WTC11 (cell line): ENCODE results near the gene VAV2. TPM values are rescaled to one million over a fixed set of nuclear protein-coding genes. Genes with fewer than 3 reads are reported as not detected.

ENCODE experiments used
- ATAC-seq: fragments of 200-7000 bp; cut with Tn5 transposase; 2 replicates; pipeline ENCODE4 v1.10.0; 2021; ENCODE audit warnings: mild to moderate bottlenecking, moderate library complexity
- CTCF ChIA-PET: fragments of 300-600 bp; sonication (Branson Sonifier 250); formaldehyde crosslinking; loops from one replicate; lab custom pipeline; 2021; ENCODE audit warnings: antibody characterized with exemption; lab: Charles Lee
- POLR2A ChIA-PET: fragments of 350-600 bp; sonication (Branson Sonifier 250); formaldehyde crosslinking; loops from one replicate; lab custom pipeline; 2021; ENCODE audit warnings: antibody characterized with exemption; lab: Charles Lee
- DNase-seq: peaks from one replicate; pipeline ENCODE4 v3.0.0; 2021; ENCODE audit warnings: low spot score
- H3K27ac Mint-ChIP-seq: 2 replicates; pipeline ENCODE4 v1.8.0; 2021; ENCODE audit warnings: mixed read lengths
- H3K27me3 Mint-ChIP-seq: 2 replicates; pipeline ENCODE4 v1.8.0; 2021; ENCODE audit warnings: low read depth, mild to moderate bottlenecking, moderate library complexity, mixed read lengths
- H3K36me3 Mint-ChIP-seq: 2 replicates; pipeline ENCODE4 v1.8.0; 2021; ENCODE audit warnings: mixed read lengths
- H3K4me1 Mint-ChIP-seq: 2 replicates; pipeline ENCODE4 v1.8.0; 2022; ENCODE audit warnings: mixed read lengths
- H3K4me3 Mint-ChIP-seq: 2 replicates; pipeline ENCODE4 v1.8.0; 2021; ENCODE audit warnings: mild to moderate bottlenecking, moderate library complexity, mixed read lengths
- H3K9me3 Mint-ChIP-seq: 2 replicates; pipeline ENCODE4 v1.8.0; 2021; ENCODE audit warnings: mixed read lengths
- CBFB ChIP-seq: sonication (generic); formaldehyde crosslinking; IDR thresholded peaks from 2 replicates; pipeline ENCODE4 v1.8.1; 2022; ENCODE audit warnings: mild to moderate bottlenecking, low read depth, missing genetic modification reagents
- FOXK1 ChIP-seq: sonication (generic); formaldehyde crosslinking; IDR thresholded peaks from 2 replicates; pipeline ENCODE4 v1.8.0; 2022; ENCODE audit warnings: mild to moderate bottlenecking, moderate library complexity, missing genetic modification reagents
- GTF2I ChIP-seq: fragments of 250-450 bp; sonication (Bioruptor Pico); conservative IDR thresholded peaks from 2 replicates; pipeline ENCODE4 v1.4.0; 2021; ENCODE audit warnings: mild to moderate bottlenecking
- IRF2 ChIP-seq: sonication (generic); formaldehyde crosslinking; IDR thresholded peaks from 2 replicates; pipeline ENCODE4 v1.8.0; 2022; ENCODE audit warnings: low read depth, missing genetic modification reagents, borderline replicate concordance
- NFATC4 ChIP-seq: fragments of 250-450 bp; sonication (Bioruptor Pico); IDR thresholded peaks from 2 replicates; pipeline ENCODE4 v1.9.0; 2021; ENCODE audit warnings: mild to moderate bottlenecking
- PRRX2 ChIP-seq: fragments of 250-450 bp; sonication (Bioruptor Pico); IDR thresholded peaks from 2 replicates; pipeline ENCODE4 v1.8.0; 2021; ENCODE audit warnings: mild to moderate bottlenecking
- TEAD4 ChIP-seq: sonication (generic); formaldehyde crosslinking; IDR thresholded peaks from 2 replicates; pipeline ENCODE4 v1.8.0; 2022; ENCODE audit warnings: mild to moderate bottlenecking, missing genetic modification reagents
- ZNF121 ChIP-seq: sonication (generic); formaldehyde crosslinking; IDR thresholded peaks from 2 replicates; pipeline ENCODE4 v1.8.0; 2023; ENCODE audit warnings: missing genetic modification reagents
- ZNF219 ChIP-seq: sonication (generic); formaldehyde crosslinking; IDR thresholded peaks from 2 replicates; pipeline ENCODE4 v1.8.0; 2023; ENCODE audit warnings: missing genetic modification reagents, mild to moderate bottlenecking, borderline replicate concordance
- ZNF396 ChIP-seq: fragments of 250-450 bp; sonication (Bioruptor Pico); IDR thresholded peaks from 2 replicates; pipeline ENCODE4 v1.8.0; 2021; ENCODE audit warnings: mild to moderate bottlenecking, moderate library complexity, borderline replicate concordance
- ZNF416 ChIP-seq: fragments of 250-450 bp; sonication (Bioruptor Pico); IDR thresholded peaks from 2 replicates; pipeline ENCODE4 v1.9.0; 2021; ENCODE audit warnings: mild to moderate bottlenecking, inconsistent platforms
- ZNF671 ChIP-seq: fragments of 250-450 bp; sonication (Bioruptor Pico); IDR thresholded peaks from 2 replicates; pipeline ENCODE4 v1.8.0; 2021; ENCODE audit warnings: mild to moderate bottlenecking
- total RNA-seq: library from RNA; stranded (reverse); gene quantifications from 3 replicates; pipeline ENCODE4 v1.2.3, GENCODE V29; 2021
- TF ChIP-seq, protein P1 (sequence below): sonication (generic); formaldehyde crosslinking; IDR thresholded peaks from 2 replicates; pipeline ENCODE4 v1.8.1; 2023; ENCODE audit warnings: mild to moderate bottlenecking, missing genetic modification reagents
- TF ChIP-seq, protein P2 (sequence below): sonication (generic); formaldehyde crosslinking; IDR thresholded peaks from 2 replicates; pipeline ENCODE4 v1.8.1; 2023; ENCODE audit warnings: mild to moderate bottlenecking, missing genetic modification reagents, borderline replicate concordance
- TF ChIP-seq, protein P3 (sequence below): sonication (generic); formaldehyde crosslinking; IDR thresholded peaks from 2 replicates; pipeline ENCODE4 v1.8.1; 2022; ENCODE audit warnings: low read depth, mild to moderate bottlenecking, moderate library complexity, missing genetic modification reagents, borderline replicate concordance
- TF ChIP-seq, protein P4 (sequence below): sonication (generic); formaldehyde crosslinking; IDR thresholded peaks from 2 replicates; pipeline ENCODE4 v1.8.0; 2022; ENCODE audit warnings: mild to moderate bottlenecking, missing genetic modification reagents
- TF ChIP-seq, protein P5 (sequence below): fragments of 250-450 bp; sonication (Bioruptor Pico); conservative IDR thresholded peaks from 2 replicates; pipeline ENCODE4 v1.9.0; 2021; ENCODE audit warnings: mild to moderate bottlenecking
- TF ChIP-seq, protein P6 (sequence below): sonication (generic); formaldehyde crosslinking; conservative IDR thresholded peaks from 2 replicates; pipeline ENCODE4 v1.8.1; 2023; ENCODE audit warnings: mild to moderate bottlenecking, low read depth, missing genetic modification reagents, moderate library complexity
- TF ChIP-seq, protein P7 (sequence below): sonication (generic); formaldehyde crosslinking; IDR thresholded peaks from 2 replicates; pipeline ENCODE4 v1.8.1; 2022; ENCODE audit warnings: missing genetic modification reagents, borderline replicate concordance

VAV2 gene
- total RNA-seq, 1 experiment from 2014 or later, result 39.7 TPM

DNA sequence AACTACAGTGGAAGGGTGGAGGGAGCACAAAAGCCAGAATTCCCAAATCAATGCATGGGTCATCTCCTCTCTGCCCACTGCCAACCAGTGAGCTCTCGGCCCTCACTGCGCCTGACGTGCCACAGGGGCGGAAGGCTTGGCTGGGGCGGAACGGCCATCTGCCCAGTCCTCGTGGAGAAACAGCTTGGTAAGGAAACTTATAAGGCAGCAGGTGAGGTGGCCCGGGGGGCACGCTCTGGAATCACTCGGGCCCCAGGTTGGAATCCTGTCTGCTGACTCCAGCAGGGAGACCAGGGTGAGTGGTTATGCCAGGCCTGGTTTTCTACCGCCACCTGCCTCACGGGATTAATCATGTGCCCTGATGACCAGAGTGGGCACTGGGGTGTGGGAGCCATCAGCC lies 52.3 kb downstream of the VAV2 start:
- no peaks in the 10 kb centered on the region for H3K27me3 Mint-ChIP-seq
- POLR2A ChIA-PET, result no interaction called here
- TF ChIP-seq, protein P1, sequence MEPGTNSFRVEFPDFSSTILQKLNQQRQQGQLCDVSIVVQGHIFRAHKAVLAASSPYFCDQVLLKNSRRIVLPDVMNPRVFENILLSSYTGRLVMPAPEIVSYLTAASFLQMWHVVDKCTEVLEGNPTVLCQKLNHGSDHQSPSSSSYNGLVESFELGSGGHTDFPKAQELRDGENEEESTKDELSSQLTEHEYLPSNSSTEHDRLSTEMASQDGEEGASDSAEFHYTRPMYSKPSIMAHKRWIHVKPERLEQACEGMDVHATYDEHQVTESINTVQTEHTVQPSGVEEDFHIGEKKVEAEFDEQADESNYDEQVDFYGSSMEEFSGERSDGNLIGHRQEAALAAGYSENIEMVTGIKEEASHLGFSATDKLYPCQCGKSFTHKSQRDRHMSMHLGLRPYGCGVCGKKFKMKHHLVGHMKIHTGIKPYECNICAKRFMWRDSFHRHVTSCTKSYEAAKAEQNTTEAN (CRISPR knock-in tag), result no peak
- TF ChIP-seq IRF2 (CRISPR knock-in tag) (no peak), CBFB (CRISPR knock-in tag) (no peak), FOXK1 (no peak), PRRX2 (CRISPR knock-in tag) (no peak), NFATC4 (CRISPR knock-in tag) (no peak), ZNF219 (CRISPR knock-in tag) (no peak), ZNF121 (CRISPR knock-in tag) (no peak), TEAD4 (CRISPR knock-in tag) (no peak), ZNF396 (CRISPR knock-in tag) (no peak), ZNF671 (CRISPR knock-in tag) (no peak), ZNF416 (no peak), GTF2I (CRISPR knock-in tag) (no peak)
- TF ChIP-seq, protein P2, sequence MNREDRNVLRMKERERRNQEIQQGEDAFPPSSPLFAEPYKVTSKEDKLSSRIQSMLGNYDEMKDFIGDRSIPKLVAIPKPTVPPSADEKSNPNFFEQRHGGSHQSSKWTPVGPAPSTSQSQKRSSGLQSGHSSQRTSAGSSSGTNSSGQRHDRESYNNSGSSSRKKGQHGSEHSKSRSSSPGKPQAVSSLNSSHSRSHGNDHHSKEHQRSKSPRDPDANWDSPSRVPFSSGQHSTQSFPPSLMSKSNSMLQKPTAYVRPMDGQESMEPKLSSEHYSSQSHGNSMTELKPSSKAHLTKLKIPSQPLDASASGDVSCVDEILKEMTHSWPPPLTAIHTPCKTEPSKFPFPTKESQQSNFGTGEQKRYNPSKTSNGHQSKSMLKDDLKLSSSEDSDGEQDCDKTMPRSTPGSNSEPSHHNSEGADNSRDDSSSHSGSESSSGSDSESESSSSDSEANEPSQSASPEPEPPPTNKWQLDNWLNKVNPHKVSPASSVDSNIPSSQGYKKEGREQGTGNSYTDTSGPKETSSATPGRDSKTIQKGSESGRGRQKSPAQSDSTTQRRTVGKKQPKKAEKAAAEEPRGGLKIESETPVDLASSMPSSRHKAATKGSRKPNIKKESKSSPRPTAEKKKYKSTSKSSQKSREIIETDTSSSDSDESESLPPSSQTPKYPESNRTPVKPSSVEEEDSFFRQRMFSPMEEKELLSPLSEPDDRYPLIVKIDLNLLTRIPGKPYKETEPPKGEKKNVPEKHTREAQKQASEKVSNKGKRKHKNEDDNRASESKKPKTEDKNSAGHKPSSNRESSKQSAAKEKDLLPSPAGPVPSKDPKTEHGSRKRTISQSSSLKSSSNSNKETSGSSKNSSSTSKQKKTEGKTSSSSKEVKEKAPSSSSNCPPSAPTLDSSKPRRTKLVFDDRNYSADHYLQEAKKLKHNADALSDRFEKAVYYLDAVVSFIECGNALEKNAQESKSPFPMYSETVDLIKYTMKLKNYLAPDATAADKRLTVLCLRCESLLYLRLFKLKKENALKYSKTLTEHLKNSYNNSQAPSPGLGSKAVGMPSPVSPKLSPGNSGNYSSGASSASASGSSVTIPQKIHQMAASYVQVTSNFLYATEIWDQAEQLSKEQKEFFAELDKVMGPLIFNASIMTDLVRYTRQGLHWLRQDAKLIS (CRISPR knock-in tag), result no peak
- TF ChIP-seq, protein P3, sequence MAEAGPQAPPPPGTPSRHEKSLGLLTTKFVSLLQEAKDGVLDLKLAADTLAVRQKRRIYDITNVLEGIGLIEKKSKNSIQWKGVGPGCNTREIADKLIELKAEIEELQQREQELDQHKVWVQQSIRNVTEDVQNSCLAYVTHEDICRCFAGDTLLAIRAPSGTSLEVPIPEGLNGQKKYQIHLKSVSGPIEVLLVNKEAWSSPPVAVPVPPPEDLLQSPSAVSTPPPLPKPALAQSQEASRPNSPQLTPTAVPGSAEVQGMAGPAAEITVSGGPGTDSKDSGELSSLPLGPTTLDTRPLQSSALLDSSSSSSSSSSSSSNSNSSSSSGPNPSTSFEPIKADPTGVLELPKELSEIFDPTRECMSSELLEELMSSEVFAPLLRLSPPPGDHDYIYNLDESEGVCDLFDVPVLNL (CRISPR knock-in tag), result no peak
- TF ChIP-seq, protein P4, sequence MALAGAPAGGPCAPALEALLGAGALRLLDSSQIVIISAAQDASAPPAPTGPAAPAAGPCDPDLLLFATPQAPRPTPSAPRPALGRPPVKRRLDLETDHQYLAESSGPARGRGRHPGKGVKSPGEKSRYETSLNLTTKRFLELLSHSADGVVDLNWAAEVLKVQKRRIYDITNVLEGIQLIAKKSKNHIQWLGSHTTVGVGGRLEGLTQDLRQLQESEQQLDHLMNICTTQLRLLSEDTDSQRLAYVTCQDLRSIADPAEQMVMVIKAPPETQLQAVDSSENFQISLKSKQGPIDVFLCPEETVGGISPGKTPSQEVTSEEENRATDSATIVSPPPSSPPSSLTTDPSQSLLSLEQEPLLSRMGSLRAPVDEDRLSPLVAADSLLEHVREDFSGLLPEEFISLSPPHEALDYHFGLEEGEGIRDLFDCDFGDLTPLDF (CRISPR knock-in tag), result no peak
- TF ChIP-seq, protein P5, sequence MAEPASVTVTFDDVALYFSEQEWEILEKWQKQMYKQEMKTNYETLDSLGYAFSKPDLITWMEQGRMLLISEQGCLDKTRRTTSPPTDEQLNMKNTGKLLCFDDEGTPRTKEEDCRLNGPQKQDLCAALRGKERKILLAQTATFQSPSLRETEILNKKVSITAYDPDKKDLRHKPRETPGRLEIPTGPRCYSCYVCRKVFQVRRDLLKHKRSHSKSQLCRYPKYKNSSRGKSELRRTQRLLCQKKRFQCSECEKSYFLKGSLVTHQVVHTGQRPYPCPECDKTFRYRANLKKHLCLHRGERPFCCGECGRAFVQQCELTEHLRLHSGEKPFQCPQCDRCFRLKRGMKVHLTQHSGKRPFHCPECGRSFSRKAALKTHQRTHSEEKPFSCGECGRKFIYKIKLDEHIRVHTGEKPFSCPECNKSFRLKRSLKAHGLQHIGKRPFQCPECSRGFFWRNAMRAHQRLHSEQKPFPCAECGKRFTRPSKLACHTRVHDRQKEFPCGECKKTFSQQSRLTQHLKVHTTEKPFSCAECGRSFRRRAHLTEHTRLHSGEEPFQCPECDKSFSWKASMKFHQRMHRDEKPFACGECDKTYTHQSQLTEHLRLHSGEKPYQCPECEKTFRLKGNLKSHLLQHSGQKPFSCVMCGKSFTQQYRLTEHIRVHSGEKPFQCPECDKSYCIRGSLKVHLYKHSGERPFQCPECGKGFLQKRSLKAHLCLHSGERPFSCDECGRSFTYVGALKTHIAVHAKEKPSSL, result no peak
- TF ChIP-seq, protein P6, sequence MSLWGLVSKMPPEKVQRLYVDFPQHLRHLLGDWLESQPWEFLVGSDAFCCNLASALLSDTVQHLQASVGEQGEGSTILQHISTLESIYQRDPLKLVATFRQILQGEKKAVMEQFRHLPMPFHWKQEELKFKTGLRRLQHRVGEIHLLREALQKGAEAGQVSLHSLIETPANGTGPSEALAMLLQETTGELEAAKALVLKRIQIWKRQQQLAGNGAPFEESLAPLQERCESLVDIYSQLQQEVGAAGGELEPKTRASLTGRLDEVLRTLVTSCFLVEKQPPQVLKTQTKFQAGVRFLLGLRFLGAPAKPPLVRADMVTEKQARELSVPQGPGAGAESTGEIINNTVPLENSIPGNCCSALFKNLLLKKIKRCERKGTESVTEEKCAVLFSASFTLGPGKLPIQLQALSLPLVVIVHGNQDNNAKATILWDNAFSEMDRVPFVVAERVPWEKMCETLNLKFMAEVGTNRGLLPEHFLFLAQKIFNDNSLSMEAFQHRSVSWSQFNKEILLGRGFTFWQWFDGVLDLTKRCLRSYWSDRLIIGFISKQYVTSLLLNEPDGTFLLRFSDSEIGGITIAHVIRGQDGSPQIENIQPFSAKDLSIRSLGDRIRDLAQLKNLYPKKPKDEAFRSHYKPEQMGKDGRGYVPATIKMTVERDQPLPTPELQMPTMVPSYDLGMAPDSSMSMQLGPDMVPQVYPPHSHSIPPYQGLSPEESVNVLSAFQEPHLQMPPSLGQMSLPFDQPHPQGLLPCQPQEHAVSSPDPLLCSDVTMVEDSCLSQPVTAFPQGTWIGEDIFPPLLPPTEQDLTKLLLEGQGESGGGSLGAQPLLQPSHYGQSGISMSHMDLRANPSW, result no peak
- TF ChIP-seq, protein P7, sequence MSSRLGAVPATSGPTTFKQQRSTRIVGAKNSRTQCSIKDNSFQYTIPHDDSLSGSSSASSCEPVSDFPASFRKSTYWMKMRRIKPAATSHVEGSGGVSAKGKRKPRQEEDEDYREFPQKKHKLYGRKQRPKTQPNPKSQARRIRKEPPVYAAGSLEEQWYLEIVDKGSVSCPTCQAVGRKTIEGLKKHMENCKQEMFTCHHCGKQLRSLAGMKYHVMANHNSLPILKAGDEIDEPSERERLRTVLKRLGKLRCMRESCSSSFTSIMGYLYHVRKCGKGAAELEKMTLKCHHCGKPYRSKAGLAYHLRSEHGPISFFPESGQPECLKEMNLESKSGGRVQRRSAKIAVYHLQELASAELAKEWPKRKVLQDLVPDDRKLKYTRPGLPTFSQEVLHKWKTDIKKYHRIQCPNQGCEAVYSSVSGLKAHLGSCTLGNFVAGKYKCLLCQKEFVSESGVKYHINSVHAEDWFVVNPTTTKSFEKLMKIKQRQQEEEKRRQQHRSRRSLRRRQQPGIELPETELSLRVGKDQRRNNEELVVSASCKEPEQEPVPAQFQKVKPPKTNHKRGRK (CRISPR knock-in tag), result no peak
- no peak for DNase-seq
- H3K36me3 Mint-ChIP-seq, result no peaks in the 10 kb centered on the region
- peaks cover 17% of the 10 kb centered on the region for H3K4me1 Mint-ChIP-seq
- peak overlapping the region; percentile 74; the same call in 1 of the 2 replicates for H3K27ac Mint-ChIP-seq
- no peak for ATAC-seq
- CTCF ChIA-PET, result interaction anchor here (1.2 to 1.3 kb wide), 3 partner anchors 16 to 54 kb away, joined by 3 to 4 read pairs (median 3); no protein-coding TSS in a partner anchor
- no peaks in the 10 kb centered on the region for H3K9me3 Mint-ChIP-seq
- H3K4me3 Mint-ChIP-seq, result no peak overlapping the region
